K562 (cell line): ENCODE measurements around the gene LEMD3. TPM values are rescaled to one million over a fixed set of nuclear protein-coding genes. Genes with fewer than 3 reads are reported as not detected.

Experiments
- CREB5 ChIP-seq: fragments of 250-450 bp; sonication (Bioruptor Pico); IDR thresholded peaks from 2 replicates; pipeline ENCODE4 v1.5.0; 2020; ENCODE audit warnings: mild to moderate bottlenecking
- ETS1 ChIP-seq: conservative IDR thresholded peaks from 2 replicates; pipeline ENCODE4 v1.6.1; 2011; ENCODE audit warnings: low read depth, mild to moderate bottlenecking, low read length; ENCODE audit not compliant: control insufficient read depth
- GABPB2 ChIP-seq: fragments of 250-450 bp; sonication (Bioruptor Pico); conservative IDR thresholded peaks from 2 replicates; pipeline ENCODE4 v1.5.1; 2021; ENCODE audit warnings: mild to moderate bottlenecking
- HEY1 ChIP-seq: fragments of 250-450 bp; sonication (Bioruptor Pico); IDR thresholded peaks from 2 replicates; pipeline ENCODE4 v1.5.0; 2020; ENCODE audit warnings: mild to moderate bottlenecking, moderate library complexity, borderline replicate concordance
- HMBOX1 ChIP-seq: sonication (generic); IDR thresholded peaks from 2 replicates; pipeline ENCODE4 v1.6.1; 2016
- MEF2D ChIP-seq: conservative IDR thresholded peaks from 2 replicates; pipeline ENCODE4 v1.6.1; 2016; ENCODE audit warnings: low read depth, missing genetic modification characterization, missing compliant biosample characterization
- MIER1 ChIP-seq: fragments of 450-650 bp; IDR thresholded peaks from 2 replicates; pipeline ENCODE4 v1.6.1; 2016; ENCODE audit warnings: antibody characterized with exemption, mild to moderate bottlenecking, low read depth
- NR1H2 ChIP-seq: sonication (generic); formaldehyde crosslinking; IDR thresholded peaks from 2 replicates; pipeline ENCODE4 v1.4.0; 2020; ENCODE audit warnings: mild to moderate bottlenecking, missing genetic modification reagents
- SMAD3 ChIP-seq: fragments of 450-650 bp; formaldehyde crosslinking; conservative IDR thresholded peaks from 2 replicates; pipeline ENCODE4 v1.4.0; 2020; ENCODE audit warnings: mild to moderate bottlenecking
- SRSF7 ChIP-seq: fragments of 200-400 bp; formaldehyde crosslinking; optimal IDR thresholded peaks from 2 replicates; pipeline ENCODE3; 2017; ENCODE audit warnings: mild to moderate bottlenecking, low read depth, low read length
- TEAD4 ChIP-seq, 2 experiments: sonication (generic) in 1 of 2; formaldehyde crosslinking in 1 of 2; IDR thresholded peaks; 2 replicates each; pipeline versions ENCODE4 v1.6.1 to v1.8.0; 2012 to 2022; ENCODE audit warnings: borderline replicate concordance in 1 of 2, inconsistent platforms in 1 of 2, low read length in 1 of 2, mild to moderate bottlenecking in 1 of 2, missing genetic modification reagents in 1 of 2
- TRIM24 ChIP-seq, 2 experiments: fragments of 450-650 bp; IDR thresholded peaks; 2 replicates each; pipeline ENCODE4 v1.6.1; 2016
- ZBTB33 ChIP-seq: sonication (generic); formaldehyde crosslinking; IDR thresholded peaks from 2 replicates; pipeline ENCODE4 v1.8.1; 2023; ENCODE audit warnings: mild to moderate bottlenecking, missing genetic modification reagents
- ZNF3 ChIP-seq: fragments of 250-450 bp; sonication (Bioruptor Pico); IDR thresholded peaks from 2 replicates; pipeline ENCODE4 v1.5.0; 2021; ENCODE audit warnings: mild to moderate bottlenecking, moderate library complexity
- ZNF398 ChIP-seq: fragments of 250-450 bp; sonication (Bioruptor Pico); IDR thresholded peaks from 2 replicates; pipeline ENCODE4 v1.8.0; 2021; ENCODE audit warnings: moderate library complexity, mild to moderate bottlenecking, inconsistent platforms
- ZNF436 ChIP-seq: fragments of 250-450, 450-650 bp; sonication (Bioruptor Pico); formaldehyde crosslinking; IDR thresholded peaks from 2 replicates; pipeline ENCODE4 v1.7.0; 2020; ENCODE audit warnings: mild to moderate bottlenecking
- ZNF449 ChIP-seq: fragments of 250-450 bp; sonication (Bioruptor Pico); IDR thresholded peaks from 2 replicates; pipeline ENCODE4 v1.8.0; 2022; ENCODE audit warnings: moderate library complexity, mild to moderate bottlenecking, inconsistent platforms
- ZSCAN32 ChIP-seq: fragments of 450-650 bp; formaldehyde crosslinking; IDR thresholded peaks from 2 replicates; pipeline ENCODE4 v1.4.0; 2020; ENCODE audit warnings: mild to moderate bottlenecking, moderate library complexity
- polyA plus RNA-seq, 8 experiments: library from polyadenylated mRNA; depleted of rRNA in 4 of 8; stranded (reverse) in 5 of 8; unstranded in 3 of 8; fragments of >200 nt; fragmentation: Nextera tagmentation in 2 of 8; fragmentation: Illumina TruSeq in 1 of 8; extraction: Ambion mirVana in 2 of 8; extraction: Trizol in 1 of 8; gene quantifications; 2 replicates each; pipeline versions ENCODE4 v1.2.1 to v1.2.3, GENCODE V29; 2011 to 2014; ENCODE audit warnings: inconsistent platforms in 1 of 8, missing spikeins in 1 of 8
- total RNA-seq, 7 experiments: library from RNA; depleted of rRNA in 6 of 7; stranded (reverse); fragments of >200 nt in 6 of 7; fragmentation: Illumina TruSeq in 2 of 7; extraction: Trizol in 2 of 7; gene quantifications; 2 replicates each; pipeline versions ENCODE4 v1.2.1 to v1.2.3, GENCODE V29; 2011 to 2021; ENCODE audit warnings: low replicate concordance in 1 of 7

Gene LEMD3
- total and polyA plus RNA-seq, 9 of the 15 experiments (the other 6 are each of a cell fraction or from before 2014, with no cell fraction given), result 6.8 to 37.4 (median 17.2) TPM

- TF ChIP-seq TRIM24 (IDR thresholded peaks at IDR 0.05) (peak in 1 of 2 experiments; percentile 67; a peak in 1 of 4 replicates), ZNF3 (CRISPR knock-in tag) (no peak), TEAD4 (IDR thresholded peaks at IDR 0.05; ENCODE audit: low read length) (peak; percentile 82), TEAD4 (CRISPR knock-in tag; IDR thresholded peaks at IDR 0.05; ENCODE audit: borderline replicate concordance) (no peak), HMBOX1 (0 out of 2 replicates have a peak, but pooled peaks have one; percentile 7), GABPB2 (no peak), SMAD3 (CRISPR knock-in tag) (0 out of 2 replicates have a peak, but pooled peaks have one; percentile 12), MIER1 (no peak), ZBTB33 (CRISPR knock-in tag) (no peak), SRSF7 (no peak), ZNF436 (CRISPR knock-in tag) (no peak), HEY1 (CRISPR knock-in tag) (0 out of 2 replicates have a peak, but pooled peaks have one; percentile 55), CREB5 (CRISPR knock-in tag) (no peak), ZNF449 (CRISPR knock-in tag) (no peak), NR1H2 (CRISPR knock-in tag) (no peak), ZSCAN32 (no peak), MEF2D (0 out of 2 replicates have a peak, but pooled peaks have one; percentile 48), ETS1 (no peak), ZNF398 (CRISPR knock-in tag) (no peak)
Measured at GRCh38 chr12:65182012-65182739, 12.8 kb downstream of the LEMD3 start (continued).
